ENCODE measurements around the gene TMEM63B.

TMEM63B gene

GRCh38 chr6:44198684-44199083, 71.3 kb downstream of the TMEM63B start:
- no peak for TF ChIP-seq CTCF (conservative IDR thresholded peaks at IDR 0.05; ENCODE audit: low read length)
- H3K4me3 ChIP-seq (ENCODE audit: low read length): no peak overlapping the region
- DNase-seq (ENCODE audit: low read depth): no peak

- TF ChIP-seq CTCF (conservative IDR thresholded peaks at IDR 0.05; ENCODE audit: low read length): no peak
- DNase-seq (ENCODE audit: low read depth): no peak
- H3K4me3 ChIP-seq (ENCODE audit: low read length): no peak overlapping the region
Observed at GRCh38 chr6:44199883-44200282, 72.5 kb downstream of the TMEM63B start.

- H3K4me3 ChIP-seq (ENCODE audit: low read length): no peak overlapping the region
- no peak for TF ChIP-seq CTCF (conservative IDR thresholded peaks at IDR 0.05; ENCODE audit: low read length)
- DNase-seq (ENCODE audit: low read depth): no peak
Observed at GRCh38 chr6:44201200-44201599, 73.8 kb downstream of the TMEM63B start.

- H3K4me3 ChIP-seq (ENCODE audit: low read length): no peak overlapping the region
- no peak for TF ChIP-seq CTCF (conservative IDR thresholded peaks at IDR 0.05; ENCODE audit: low read length)
- DNase-seq (ENCODE audit: low read depth): no peak
Observed at GRCh38 chr6:44201638-44202303, 74.4 kb downstream of the TMEM63B start.

GRCh38 chr6:44202332-44202971, 75.1 kb downstream of the TMEM63B start:
- no peak overlapping the region for H3K4me3 ChIP-seq (ENCODE audit: low read length)
- no peak for TF ChIP-seq CTCF (conservative IDR thresholded peaks at IDR 0.05; ENCODE audit: low read length)
- no peak for DNase-seq (ENCODE audit: low read depth)

GRCh38 chr6:44202972-44203750, 75.8 kb downstream of the TMEM63B start:
- no peak for DNase-seq (ENCODE audit: low read depth)
- TF ChIP-seq CTCF (conservative IDR thresholded peaks at IDR 0.05; ENCODE audit: low read length): no peak
- H3K4me3 ChIP-seq (ENCODE audit: low read length): no peak overlapping the region
